Astrocyte of the cerebellum (primary cell): ENCODE measurements around the gene ZNF280B.
"Not testable (repeated sequence)": the region's sequence is repeated elsewhere in the genome, so short reads cannot be mapped to it uniquely, and the experiment has no call there.

Source experiments
- DNase-seq: peaks from one replicate; pipeline ENCODE4 v3.0.0-alpha.2; 2011; ENCODE audit warnings: low read depth
- H3K4me3 ChIP-seq: 2 replicates; pipeline ENCODE4 v1.5.1; 2011; ENCODE audit warnings: mild to moderate bottlenecking, low read depth, low read length, moderate library complexity
- CTCF ChIP-seq: IDR thresholded peaks from 2 replicates; pipeline ENCODE4 v1.5.1; 2012; ENCODE audit warnings: low read length, low read depth, moderate library complexity, mild to moderate bottlenecking; ENCODE audit errors: missing control alignments
- in situ Hi-C: cut with HindIII; loops from 2 replicates; pipeline ENCODE4 v1.10.0; 2017; ENCODE audit warnings: low sequenced_read_pairs

The ZNF280B gene

GRCh38 chr22:22536515-22536914 is 28.0 kb upstream of the ZNF280B start:
- in situ Hi-C loops: no loop called here
- H3K4me3 ChIP-seq: no peak overlapping the region
- DNase-seq: no peak
- no peak for TF ChIP-seq CTCF

GRCh38 chr22:22535662-22536061 is 27.1 kb upstream of the ZNF280B start:
- TF ChIP-seq CTCF: no peak
- in situ Hi-C loops: no loop called here
- DNase-seq: no peak
- no peak overlapping the region for H3K4me3 ChIP-seq

GRCh38 chr22:22534604-22535415 is 26.3 kb upstream of the ZNF280B start:
- in situ Hi-C loops: no loop called here
- DNase-seq: no peak
- TF ChIP-seq CTCF: no peak
- no peak overlapping the region for H3K4me3 ChIP-seq

GRCh38 chr22:22533863-22534262 is 25.3 kb upstream of the ZNF280B start:
- in situ Hi-C loops: no loop called here

GRCh38 chr22:22533417-22533816 is 24.9 kb upstream of the ZNF280B start:
- TF ChIP-seq CTCF: no peak
- no peak for DNase-seq
- H3K4me3 ChIP-seq: no peak overlapping the region
- in situ Hi-C loops: no loop called here

More at GRCh38 chr22:22533863-22534262, 25.3 kb upstream of the ZNF280B start:
- no peak overlapping the region for H3K4me3 ChIP-seq
- no peak for DNase-seq
- no peak for TF ChIP-seq CTCF

GRCh38 chr22:22532547-22533071 is 24.1 kb upstream of the ZNF280B start:
- in situ Hi-C loops, DNase-seq, H3K4me3 ChIP-seq: not testable (repeated sequence)
